Effector CD4-positive, alpha-beta T cell (primary cell): Measurements from ENCODE around the gene SRP19.
A peak's percentile ranks its signal among the peaks of the same experiment; 100 is the strongest.
"Not testable (repeated sequence)": the region's sequence is repeated elsewhere in the genome, so short reads cannot be mapped to it uniquely, and the experiment has no call there.

Experiments
- DNase-seq: peaks from one replicate; pipeline ENCODE4 v3.0.0-alpha.2; 2020
- total RNA-seq: gene quantifications from one replicate; lab custom pipeline; 2026; lab: John Stamatoyannopoulos, UW

The SRP19 gene
- 9.2 reads per million, percentile 30 among the genes with 10 or more reads in this experiment for total RNA-seq

DNA sequence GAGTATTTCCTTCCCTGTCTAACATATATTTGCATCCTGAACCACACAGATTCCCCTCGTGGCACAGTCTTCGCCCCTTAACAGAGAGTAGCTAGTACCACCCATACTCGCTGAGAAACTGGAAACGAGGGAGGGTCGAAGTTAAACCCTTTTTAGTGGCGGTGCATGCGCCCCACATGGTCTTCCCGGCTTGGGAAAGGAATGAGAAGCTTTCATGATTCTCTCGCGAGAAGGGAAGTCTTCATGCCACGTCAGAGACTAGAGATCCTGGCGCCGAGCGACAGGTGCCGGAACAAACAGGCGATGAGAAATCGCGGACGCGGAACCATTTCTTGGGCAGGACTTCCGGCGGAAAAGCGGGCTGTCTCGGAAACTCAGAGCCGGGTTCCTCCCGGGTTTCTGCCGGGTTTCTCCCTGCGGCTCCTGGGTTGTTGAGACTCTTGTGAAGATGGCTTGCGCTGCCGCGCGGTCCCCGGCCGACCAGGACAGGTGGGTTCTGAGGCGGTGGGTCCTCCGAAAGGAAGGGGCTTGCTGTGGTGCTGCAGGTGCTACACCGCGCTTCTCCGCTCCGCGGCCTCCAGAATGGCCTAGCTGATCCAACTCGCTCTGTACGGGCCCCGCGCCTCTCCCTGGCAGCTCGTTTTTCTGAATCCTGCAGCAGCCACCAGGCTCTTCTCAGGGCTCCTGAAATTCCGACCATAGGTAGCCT, at the start of gene SRP19:
TSS of gene SRP19 (plus strand) at position 359 of the 709 bp plus-strand sequence. CDS start at position 449, 90 bp downstream.
- peak; percentile 88 for DNase-seq

DNA sequence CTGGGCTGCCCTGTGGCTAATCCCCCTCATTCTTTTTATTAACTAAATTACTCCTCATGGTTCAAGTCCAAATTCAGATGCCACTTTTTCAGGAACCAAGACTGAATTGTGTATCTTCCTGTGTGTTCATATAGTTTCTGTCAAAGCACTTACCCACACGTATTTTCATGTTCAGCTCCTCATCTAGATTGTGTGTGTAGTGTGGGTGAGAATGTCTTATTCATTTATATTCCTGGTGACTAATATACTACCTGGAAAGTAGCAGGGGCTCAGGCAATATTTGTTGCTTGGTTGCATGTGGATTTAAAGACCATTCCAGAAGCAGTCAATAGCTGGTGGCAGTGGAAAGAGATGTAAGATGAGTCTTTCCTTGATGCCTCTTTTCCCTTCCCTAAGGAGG, 48.5 kb upstream of the SRP19 start:
- DNase-seq, result no peak

DNA sequence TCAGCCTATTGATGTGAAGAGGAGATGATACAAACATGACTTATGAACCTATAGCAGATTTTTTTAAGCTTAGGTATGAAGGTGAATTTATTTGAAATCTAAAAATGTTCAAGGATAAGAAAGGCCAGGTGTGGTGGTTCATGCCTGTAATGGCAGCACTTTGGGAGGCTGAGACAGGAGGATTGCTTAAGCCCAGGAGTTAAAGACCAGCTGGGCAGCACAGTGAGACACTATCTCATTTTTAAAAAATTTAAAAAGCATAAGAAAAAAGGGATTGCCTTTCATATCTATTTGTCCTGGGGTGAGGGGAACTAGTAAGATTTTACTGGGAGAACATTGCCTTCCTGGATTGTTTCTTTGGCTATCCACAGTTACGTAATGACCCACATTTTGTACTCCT, 40.8 kb upstream of the SRP19 start:
- DNase-seq, result no peak

DNA sequence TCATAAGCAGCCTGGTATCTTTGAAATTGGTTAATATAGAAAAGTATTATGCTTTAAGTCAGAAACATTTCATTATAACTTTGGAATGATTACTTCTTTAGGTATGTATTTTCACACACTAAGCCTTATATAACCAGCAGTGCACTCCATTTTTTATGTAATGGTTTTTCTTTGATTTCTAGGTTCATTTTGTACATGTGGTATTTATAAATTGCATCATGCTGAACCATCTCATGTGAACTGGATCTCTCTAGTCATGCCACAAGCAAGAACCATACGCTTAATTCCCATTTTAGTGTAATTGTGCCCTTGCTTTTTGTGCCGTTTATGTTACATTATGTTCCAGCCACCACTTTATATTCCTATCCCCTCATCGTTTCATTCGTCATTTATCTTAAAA, 38.6 kb upstream of the SRP19 start:
- no peak for DNase-seq

DNA sequence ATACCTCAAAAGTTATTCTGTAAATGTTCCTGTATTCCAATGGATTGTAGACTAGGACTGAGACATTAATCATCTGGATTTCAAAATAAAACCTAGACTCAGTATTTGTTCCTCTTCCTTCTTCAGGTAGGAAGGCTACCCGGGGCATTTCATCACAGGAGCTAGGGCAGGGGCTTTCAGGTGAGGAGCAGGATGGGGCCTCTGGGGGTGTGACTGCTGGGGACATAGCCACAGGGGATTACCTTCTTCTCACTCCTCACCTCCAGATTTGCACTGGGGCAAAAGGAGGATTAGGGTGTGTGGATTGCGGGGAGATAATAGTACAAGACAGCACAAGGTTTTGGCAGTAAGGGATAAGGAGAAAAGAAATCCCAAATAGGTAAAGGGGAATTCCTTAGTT, 37.9 kb upstream of the SRP19 start:
- DNase-seq, result no peak

DNA sequence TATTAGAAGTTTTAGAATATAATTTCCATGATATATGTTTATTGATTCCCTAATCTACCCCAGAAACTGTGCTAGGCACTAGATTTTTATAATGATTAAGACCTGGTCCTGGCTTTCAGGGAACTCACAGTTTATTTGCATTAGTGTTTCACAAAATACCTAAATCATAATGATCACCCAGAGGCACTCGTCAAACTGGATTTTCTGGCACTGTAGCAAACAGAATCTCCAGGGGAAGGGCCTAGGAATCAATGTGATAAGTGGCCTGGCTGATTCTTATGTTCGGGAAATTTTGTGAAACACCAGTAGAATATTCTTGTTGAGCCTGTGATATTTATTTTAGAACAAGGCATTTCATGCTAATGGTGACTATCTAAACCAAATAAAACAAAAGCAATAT, 37.4 kb upstream of the SRP19 start:
- no peak for DNase-seq

DNA sequence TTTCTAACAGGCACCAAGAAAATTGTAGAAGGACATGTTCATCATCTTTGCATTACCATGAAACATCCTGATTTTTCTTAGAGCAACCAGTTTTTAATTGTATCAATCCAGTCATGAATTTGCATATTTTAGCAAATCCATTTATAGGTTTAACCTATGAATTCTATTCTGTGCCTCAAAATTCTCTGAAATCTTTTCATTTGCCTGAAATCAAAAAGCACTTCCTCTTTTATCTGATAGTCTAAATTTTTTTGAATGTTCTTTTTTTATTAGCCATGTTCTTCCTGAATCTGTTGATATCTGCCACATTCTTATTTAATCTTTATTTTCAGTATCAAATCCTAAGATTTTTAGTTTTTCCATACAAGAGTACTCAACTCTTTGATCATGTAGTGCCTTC, 36.9 kb upstream of the SRP19 start:
- DNase-seq, result no peak

DNA sequence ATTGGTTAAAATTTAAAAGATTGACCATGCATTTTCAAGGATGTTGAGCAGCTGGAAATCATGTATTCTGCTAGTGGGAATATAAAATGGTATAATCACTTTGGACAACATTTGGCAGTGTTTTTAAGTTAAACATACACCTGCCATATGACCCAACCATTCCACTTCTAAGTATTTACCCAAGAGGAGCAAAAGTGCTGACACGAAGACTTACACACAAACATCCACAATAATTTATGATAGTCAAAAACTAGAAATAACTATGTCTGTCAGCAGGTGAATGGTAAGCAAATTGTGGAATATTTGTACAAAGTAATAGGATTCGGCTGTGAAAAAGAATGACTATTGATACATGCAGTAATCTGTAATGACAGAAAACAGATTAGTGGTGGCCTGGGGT, 30.7 kb upstream of the SRP19 start:
- DNase-seq, result no peak

DNA sequence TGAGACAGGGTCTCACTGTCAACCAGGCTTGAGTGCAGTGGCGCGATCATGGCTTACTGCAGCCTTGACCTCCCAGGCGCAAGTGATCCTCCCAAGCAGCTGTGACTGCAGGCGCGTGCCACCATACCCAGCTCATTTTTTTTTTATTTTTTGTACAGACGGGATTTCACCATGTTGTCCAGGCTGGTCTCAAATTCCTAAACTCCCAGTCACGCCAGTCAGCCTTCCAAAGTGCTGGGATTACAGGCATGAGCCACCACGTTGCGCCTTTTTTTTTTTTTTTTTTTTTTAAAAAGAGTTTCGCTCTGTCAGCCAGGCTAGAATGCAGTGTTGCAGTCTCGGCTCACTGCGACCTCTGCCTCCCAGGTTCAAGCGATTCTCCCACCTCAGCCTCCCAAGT, 27.1 kb upstream of the SRP19 start:
- DNase-seq, result no peak

DNA sequence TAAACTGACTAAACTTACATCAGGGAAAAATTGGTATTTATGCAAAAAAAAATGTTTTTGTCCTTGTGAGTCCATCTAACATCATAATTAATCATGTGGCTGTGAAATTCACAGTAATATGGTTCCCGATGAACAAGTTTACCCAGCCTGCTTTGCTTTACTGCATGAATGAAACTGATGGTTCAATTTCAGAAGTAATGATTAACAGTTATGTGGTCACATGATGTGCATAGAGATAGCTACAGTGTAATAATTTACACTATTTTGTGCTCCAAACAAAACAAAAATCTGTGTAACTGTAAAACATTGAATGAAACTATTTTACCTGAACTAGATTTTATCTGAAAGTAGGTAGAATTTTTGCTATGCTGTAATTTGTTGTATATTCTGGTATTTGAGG, 16.6 kb upstream of the SRP19 start:
- DNase-seq, result no peak

DNA sequence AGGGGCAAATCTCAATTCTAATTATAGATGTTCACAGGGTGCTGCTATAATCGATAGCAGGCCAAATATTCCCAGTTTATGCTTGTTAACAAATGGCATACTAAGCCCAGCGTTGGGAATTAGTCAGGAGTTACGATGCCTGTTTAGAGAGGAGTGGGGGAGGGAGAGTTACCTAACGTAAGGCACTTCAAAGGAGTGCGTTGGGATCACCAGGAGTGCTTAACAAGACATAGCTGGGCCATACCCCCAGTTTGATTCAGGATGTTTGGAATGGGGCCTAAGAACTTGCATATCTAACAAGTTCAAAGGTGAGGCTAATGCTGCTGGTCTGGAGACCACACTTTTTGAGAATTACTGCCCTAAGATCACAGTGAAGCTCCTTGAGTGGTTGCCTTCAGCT, 14.5 kb upstream of the SRP19 start:
- no peak for DNase-seq

DNA sequence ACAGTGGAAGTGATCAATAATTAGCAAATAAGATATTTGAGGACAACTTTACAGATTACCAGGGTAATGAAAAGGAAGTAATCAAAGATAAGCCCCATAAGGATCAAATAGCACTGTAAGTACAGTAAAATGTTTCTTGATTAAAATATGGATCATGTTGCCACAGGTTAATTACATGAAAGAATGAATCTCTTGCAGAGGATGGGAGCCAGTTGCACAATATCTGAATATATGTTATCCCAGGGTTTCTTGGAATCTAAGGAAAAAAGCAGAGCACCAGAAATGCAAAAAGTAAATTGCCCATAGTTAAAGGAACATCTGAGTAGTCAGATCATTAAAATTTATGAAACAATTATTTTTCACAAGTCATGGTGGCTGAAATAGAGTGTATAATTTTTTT, 13.8 kb upstream of the SRP19 start:
- DNase-seq, result no peak

DNA sequence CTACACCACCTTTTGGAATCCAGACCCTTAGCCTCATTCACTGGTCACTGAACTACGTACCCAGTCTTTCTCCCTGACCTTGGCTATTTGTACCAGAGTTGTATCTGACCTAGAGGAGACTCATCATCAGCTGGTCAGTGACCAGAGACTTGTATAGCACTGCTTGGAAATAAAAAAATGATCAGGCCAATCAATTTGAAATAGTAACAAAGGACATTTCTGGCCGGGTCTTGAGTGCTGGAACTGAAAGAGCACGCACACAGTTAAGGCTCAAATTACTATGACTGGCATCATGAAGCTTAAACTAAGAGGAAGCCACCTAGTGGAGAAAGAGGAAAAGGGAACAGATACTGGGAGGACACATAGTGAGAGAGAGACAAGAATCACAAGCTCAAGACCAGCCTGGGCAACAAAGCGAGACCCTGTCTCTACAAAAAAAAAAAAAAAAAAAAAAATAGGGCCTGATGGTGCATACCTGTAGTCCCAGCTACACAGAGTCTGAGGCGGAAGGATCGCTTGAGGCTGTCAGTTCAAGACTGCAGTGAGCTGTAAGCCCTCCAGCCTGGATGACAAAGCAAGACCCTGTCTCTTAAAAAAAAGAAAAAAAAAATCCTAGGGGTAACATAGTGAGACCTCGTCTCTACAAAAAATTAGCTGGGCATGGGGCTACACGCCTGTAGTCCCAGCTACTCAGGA, 12.8 kb upstream of the SRP19 start:
- DNase-seq, result no peak

DNA sequence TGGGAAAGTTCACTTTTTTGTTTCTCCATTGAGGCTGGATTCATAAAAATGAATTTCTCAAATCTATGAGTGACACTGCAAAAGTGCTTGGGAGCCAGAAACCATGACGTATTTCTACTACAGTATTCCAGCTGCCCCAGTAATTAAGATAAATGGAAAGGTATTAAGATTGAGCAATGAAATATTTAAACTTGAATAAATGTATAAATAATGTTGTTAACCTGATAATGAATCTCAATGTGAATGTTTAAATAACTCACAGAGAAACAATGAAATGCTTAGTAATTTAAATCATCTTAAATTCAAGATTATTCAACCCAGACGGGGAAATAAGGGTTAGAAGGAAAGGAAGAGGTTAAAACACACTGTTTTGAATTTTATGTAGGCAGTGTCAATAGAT, 11.2 kb upstream of the SRP19 start:
- no peak for DNase-seq

DNA sequence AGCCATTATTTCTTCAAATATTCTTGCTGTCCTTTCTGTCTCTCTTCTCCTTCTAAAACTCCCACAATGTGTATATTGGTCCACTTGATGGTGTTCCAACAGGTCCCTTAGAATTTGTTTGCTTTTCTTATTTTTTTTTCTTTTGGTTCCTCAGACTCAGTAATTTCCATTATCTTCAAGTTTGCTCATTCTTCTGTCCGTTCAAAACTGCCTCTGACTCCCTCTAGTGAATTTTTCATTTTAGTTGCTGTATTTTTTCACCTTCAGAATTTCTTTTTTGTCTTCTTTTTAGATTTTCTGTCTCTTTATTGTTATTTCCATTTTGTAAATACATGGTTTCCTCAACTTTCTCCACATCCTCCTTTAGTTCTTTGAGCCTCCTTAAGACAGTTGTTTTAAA, 6.4 kb upstream of the SRP19 start:
- DNase-seq, result no peak

DNA sequence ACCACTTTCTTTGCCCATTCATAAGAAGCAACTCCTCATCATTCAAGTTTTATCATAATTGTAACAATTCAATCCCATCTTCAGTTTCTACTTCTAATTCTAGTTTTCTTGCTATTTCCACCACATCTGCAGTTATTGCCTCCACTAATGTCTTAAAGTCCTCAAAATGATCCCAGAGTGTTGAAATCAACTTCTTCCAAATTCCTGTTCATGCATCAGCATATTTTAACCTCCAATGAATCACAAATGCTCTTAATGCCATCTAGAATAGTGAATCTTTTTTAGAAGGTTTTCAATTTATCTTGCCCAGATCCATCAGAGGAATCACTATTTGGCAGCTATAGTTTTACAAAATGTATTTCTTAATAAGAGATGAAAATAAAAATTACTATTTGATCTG, 3.2 kb upstream of the SRP19 start:
- DNase-seq, result no peak

DNA sequence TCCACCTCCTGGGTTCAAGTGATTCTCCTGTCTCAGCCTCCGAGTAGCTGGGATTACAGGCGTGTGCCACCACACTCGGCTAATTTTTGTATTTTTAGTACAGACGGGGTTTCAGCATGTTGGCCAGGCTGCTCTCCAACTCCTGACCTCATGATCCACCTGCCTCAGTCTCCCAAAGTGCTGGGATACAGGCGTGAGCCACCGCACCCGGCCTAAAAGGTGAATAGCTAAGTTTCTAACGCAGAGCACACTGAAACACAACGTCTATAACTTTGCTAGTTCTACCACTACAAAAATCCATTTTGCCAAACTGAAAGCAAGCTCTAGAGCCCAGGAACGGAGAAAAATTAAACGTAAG, 537 bp upstream of the SRP19 start:
- DNase-seq, result not testable (repeated sequence)

DNA sequence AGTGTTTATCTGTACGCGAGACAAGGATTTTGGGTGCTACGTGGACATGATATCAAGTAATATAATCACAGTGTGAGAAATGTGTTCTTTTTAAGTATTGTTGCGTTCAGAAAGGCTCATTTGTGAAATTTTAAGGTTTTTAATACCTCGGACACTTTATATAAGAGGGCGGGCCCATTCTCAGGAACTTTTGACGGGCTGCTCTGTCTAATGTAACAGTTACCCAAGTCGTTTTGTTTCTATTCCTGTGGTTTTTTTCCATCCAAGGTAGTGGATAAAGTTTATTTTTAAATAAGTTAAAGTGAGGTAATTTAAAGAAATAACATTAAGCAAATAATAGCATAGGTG, 525 bp downstream of the SRP19 start:
- DNase-seq, result no peak

DNA sequence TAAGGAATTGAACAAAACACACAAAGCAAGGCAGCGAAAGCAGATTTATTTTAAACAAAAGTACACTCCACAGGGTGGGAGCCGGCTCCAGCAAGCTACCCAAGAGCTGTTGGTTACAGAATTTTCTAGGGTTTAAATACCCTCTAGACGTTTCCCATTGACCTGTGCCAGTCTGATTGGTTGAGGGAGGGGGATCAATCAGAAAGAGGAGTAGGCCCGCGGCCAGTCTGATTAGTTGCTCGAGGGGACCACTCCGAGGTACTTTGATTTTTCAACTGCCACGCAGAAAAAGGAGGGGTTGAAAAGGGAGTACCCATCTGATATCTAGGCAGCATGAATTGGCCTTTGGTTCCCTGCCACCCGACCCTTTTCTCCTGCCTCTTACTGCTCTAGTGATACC, 998 bp downstream of the SRP19 start:
- no peak for DNase-seq

DNA sequence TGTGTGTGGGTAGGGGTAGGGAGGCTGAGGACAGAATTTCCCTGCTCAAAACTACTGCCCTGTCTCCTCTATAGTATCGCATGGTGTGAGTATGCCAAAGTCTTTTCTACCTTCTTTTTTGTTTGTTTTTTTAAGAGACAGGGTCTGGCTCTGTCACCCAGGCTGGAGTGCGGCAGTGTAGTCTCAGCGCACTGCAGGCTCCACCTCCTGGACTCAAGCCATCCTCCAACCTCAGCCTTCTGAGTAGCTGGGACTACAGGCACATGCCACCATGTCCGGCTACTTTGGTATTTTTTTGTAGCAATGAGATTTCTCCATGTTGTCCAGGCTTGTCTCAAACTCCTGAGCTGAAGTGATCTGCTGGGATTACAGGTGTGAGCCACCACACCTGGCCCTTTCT, 2.5 kb downstream of the SRP19 start:
- no peak for DNase-seq

DNA sequence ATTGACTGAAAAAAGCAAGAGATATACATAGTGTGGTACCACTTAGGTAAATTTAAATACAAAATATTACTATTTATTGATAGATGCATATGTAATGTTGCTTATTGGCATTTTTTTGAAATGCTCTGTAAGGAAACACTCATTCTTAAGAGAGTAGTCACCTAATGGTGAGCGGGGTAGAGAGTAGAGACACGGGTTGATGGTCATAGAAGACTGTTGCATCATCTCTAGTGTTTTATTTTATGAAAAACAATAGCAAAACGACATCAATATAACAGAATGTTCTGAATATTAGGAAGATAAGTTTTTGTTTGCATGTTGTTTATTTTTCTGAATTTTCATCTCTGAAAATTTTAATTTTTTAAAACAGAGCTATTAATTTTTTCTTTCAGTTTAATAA, 4.0 kb downstream of the SRP19 start:
- no peak for DNase-seq

DNA sequence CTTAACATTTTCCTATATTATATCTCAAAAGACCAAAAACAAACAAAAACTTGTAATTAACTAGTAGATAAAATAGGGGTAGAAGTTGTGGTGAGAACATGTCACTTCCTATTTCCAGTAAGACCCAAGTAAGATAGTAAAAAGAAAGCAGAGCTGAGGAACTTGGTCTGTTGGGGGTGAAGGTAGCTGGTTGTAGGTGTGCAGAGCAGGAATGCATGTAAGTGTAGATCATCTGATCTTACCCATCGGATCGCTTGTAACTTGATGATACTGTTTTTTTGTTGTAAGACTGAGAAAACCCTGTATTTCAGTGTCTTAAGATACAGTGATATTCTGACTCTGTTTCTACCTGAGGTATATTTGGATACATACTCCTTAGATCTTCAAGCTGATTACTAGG, 5.7 kb downstream of the SRP19 start:
- no peak for DNase-seq

DNA sequence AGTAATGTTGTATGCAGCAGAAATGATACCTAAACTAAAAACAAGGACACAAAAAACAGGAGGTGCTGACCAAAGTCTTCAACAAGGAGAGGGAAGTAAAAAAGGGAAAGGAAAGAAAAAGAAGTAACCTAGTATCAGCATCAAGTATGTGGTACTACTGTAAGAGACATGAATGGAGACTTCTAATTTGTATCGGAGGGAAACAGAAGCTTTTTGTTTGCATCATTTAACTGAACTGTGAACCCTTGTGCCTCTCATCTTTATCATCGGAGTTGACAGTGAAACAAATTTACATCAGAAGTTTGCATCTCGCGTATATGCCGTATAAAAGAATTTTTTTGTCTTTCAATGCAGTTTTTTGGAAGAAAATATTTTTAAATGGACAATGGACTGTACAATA, 6.3 kb downstream of the SRP19 start:
- DNase-seq, result no peak

DNA sequence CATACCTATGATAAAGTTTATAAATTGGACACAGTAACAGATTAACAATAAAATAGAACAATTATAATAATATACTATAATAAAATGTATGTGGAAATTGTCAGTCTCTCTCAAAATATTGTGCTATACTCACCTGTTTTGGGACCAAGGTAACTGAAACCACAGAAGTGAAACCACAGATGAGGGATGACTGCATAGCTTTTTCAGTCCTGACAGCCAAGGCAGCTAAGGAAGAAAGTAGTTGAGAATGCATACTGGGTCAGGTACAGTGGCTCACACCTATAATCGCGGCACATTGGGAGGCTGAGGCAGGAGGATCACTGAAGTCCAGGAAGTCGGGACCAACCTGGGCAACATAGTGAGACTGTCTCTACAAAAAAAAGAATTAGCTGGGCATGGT, 8.9 kb downstream of the SRP19 start:
- no peak for DNase-seq

DNA sequence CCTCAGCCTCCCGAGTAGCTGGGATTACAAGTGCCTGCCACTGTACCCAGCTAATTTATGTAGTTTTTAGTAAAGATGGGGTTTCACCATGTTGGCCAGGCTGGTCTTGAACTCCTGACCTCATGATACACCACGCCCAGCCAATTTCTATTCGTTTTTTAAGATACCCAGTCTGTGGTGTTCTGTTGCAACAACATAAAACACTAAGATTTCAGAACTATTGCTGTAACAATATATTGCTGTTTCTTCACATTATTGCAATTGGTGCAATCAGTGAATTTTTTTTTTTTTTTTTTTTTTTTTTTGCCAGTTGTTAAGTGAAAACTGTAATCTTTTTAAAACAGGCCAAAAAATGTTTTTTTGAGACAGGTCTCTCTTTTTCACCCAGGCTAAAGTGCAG, 9.9 kb downstream of the SRP19 start:
- no peak for DNase-seq
